Rectal smooth muscle tissue (tissue), 1 donor: ENCODE measurements around the gene GNL3.
"Not testable (repeated sequence)": the region's sequence is repeated elsewhere in the genome, so short reads cannot be mapped to it uniquely, and the experiment has no call there.

Experiments used
- H3K27ac ChIP-seq: one replicate; pipeline ENCODE4 v1.7.0; 2013; ENCODE audit warnings: low read depth, low read length, inconsistent platforms
- H3K27me3 ChIP-seq: one replicate; pipeline ENCODE4 v1.7.0; 2013; ENCODE audit warnings: low read length; ENCODE audit not compliant: control insufficient read depth, insufficient read depth
- H3K36me3 ChIP-seq: one replicate; pipeline ENCODE4 v1.7.0; 2013; ENCODE audit warnings: low read length; ENCODE audit not compliant: control insufficient read depth, insufficient read depth
- H3K4me1 ChIP-seq: one replicate; pipeline ENCODE4 v1.7.0; 2013; ENCODE audit warnings: low read length; ENCODE audit not compliant: control insufficient read depth, insufficient read depth
- H3K4me3 ChIP-seq: one replicate; pipeline ENCODE4 v1.7.0; 2013; ENCODE audit warnings: low read length
- H3K9ac ChIP-seq: one replicate; pipeline ENCODE4 v1.7.0; 2013; ENCODE audit warnings: low read length

The GNL3 gene

GRCh38 chr3:52676201-52676600, 9.6 kb upstream of the GNL3 start:
- H3K27ac ChIP-seq, H3K4me1 ChIP-seq, H3K4me3 ChIP-seq, H3K27me3 ChIP-seq, H3K9ac ChIP-seq: not testable (repeated sequence)
- H3K36me3 ChIP-seq = peaks cover 26% of the 10 kb centered on the region

GRCh38 chr3:52678265-52679198, 7.3 kb upstream of the GNL3 start:
- Histone ChIP-seq H3K4me1 (no peaks in the 10 kb centered on the region), H3K36me3 (peaks cover 21% of the 10 kb centered on the region), H3K27me3 (no peaks in the 10 kb centered on the region), H3K9ac (no peak overlapping the region), H3K4me3 (no peak overlapping the region), H3K27ac (no peak overlapping the region)

GRCh38 chr3:52679199-52679538, 6.7 kb upstream of the GNL3 start:
- H3K9ac ChIP-seq = no peak overlapping the region
- no peak overlapping the region for H3K27ac ChIP-seq

GRCh38 chr3:52679811-52680210, 6.0 kb upstream of the GNL3 start:
- H3K4me3 ChIP-seq = no peak overlapping the region
- H3K27ac ChIP-seq = no peak overlapping the region
- no peak overlapping the region for H3K9ac ChIP-seq
- peaks cover 19% of the 10 kb centered on the region for H3K36me3 ChIP-seq
- no peaks in the 10 kb centered on the region for H3K27me3 ChIP-seq
- peaks cover 7% of the 10 kb centered on the region for H3K4me1 ChIP-seq

More at GRCh38 chr3:52679199-52679538, 6.7 kb upstream of the GNL3 start:
- no peaks in the 10 kb centered on the region for H3K27me3 ChIP-seq
- no peak overlapping the region for H3K4me3 ChIP-seq
- peaks cover 21% of the 10 kb centered on the region for H3K36me3 ChIP-seq
- H3K4me1 ChIP-seq = peaks cover under 1% of the 10 kb centered on the region

- H3K9ac ChIP-seq = no peak overlapping the region
- H3K4me1 ChIP-seq = peaks cover 13% of the 10 kb centered on the region
- H3K4me3 ChIP-seq = no peak overlapping the region
- H3K27ac ChIP-seq = no peak overlapping the region
- no peaks in the 10 kb centered on the region for H3K27me3 ChIP-seq
- peaks cover 16% of the 10 kb centered on the region for H3K36me3 ChIP-seq
These were observed 4.2 kb upstream of the GNL3 start for GRCh38 chr3:52681596-52681995.

- no peak overlapping the region for H3K27ac ChIP-seq
- peaks cover 17% of the 10 kb centered on the region for H3K4me1 ChIP-seq
- H3K4me3 ChIP-seq = no peak overlapping the region
- H3K9ac ChIP-seq = no peak overlapping the region
- H3K36me3 ChIP-seq = peaks cover 16% of the 10 kb centered on the region
- H3K27me3 ChIP-seq = no peaks in the 10 kb centered on the region
These were observed 3.8 kb upstream of the GNL3 start for GRCh38 chr3:52682016-52682415.

- no peak overlapping the region for H3K27ac ChIP-seq
- no peak overlapping the region for H3K4me3 ChIP-seq
- H3K36me3 ChIP-seq = peaks cover 18% of the 10 kb centered on the region
- H3K9ac ChIP-seq = no peak overlapping the region
- no peaks in the 10 kb centered on the region for H3K27me3 ChIP-seq
- H3K4me1 ChIP-seq = peaks cover 17% of the 10 kb centered on the region
These were observed 2.2 kb upstream of the GNL3 start for GRCh38 chr3:52683611-52684010.

GRCh38 chr3:52684184-52684583, 1.6 kb upstream of the GNL3 start:
- peaks cover 19% of the 10 kb centered on the region for H3K36me3 ChIP-seq
- no peak overlapping the region for H3K9ac ChIP-seq
- H3K27me3 ChIP-seq = no peaks in the 10 kb centered on the region
- peaks cover 17% of the 10 kb centered on the region for H3K4me1 ChIP-seq
- H3K27ac ChIP-seq = no peak overlapping the region
- H3K4me3 ChIP-seq = no peak overlapping the region

- peaks cover 28% of the 10 kb centered on the region for H3K36me3 ChIP-seq
- no peaks in the 10 kb centered on the region for H3K27me3 ChIP-seq
- peak overlapping the region; percentile 84 for H3K9ac ChIP-seq
- H3K4me1 ChIP-seq = peaks cover 17% of the 10 kb centered on the region
- H3K4me3 ChIP-seq = peak overlapping the region; percentile 91
- peak overlapping the region; percentile 94 for H3K27ac ChIP-seq
These were observed 535 bp upstream of the GNL3 start for GRCh38 chr3:52685285-52685708.

- Histone ChIP-seq H3K9ac (no peak overlapping the region), H3K36me3 (peaks cover 43% of the 10 kb centered on the region), H3K27me3 (no peaks in the 10 kb centered on the region), H3K4me3 (no peak overlapping the region), H3K4me1 (peaks cover 17% of the 10 kb centered on the region), H3K27ac (no peak overlapping the region)
These were observed 2.4 kb downstream of the GNL3 start for GRCh38 chr3:52688266-52688665.

GRCh38 chr3:52689151-52689550, 3.3 kb downstream of the GNL3 start:
- Histone ChIP-seq H3K4me3 (no peak overlapping the region), H3K36me3 (peaks cover 50% of the 10 kb centered on the region), H3K4me1 (peaks cover 17% of the 10 kb centered on the region), H3K9ac (no peak overlapping the region), H3K27me3 (no peaks in the 10 kb centered on the region), H3K27ac (no peak overlapping the region)

- H3K9ac ChIP-seq = no peak overlapping the region
- peaks cover 11% of the 10 kb centered on the region for H3K4me1 ChIP-seq
- peaks cover 62% of the 10 kb centered on the region for H3K36me3 ChIP-seq
- no peaks in the 10 kb centered on the region for H3K27me3 ChIP-seq
- H3K27ac ChIP-seq = no peak overlapping the region
- no peak overlapping the region for H3K4me3 ChIP-seq
These were observed 4.7 kb downstream of the GNL3 start for GRCh38 chr3:52690560-52690959.

GRCh38 chr3:52693071-52693470, 7.2 kb downstream of the GNL3 start:
- H3K36me3 ChIP-seq = peaks cover 71% of the 10 kb centered on the region
- no peaks in the 10 kb centered on the region for H3K4me1 ChIP-seq
- H3K27ac ChIP-seq = no peak overlapping the region

More at GRCh38 chr3:52693071-52693470, 7.2 kb downstream of the GNL3 start:
- no peak overlapping the region for H3K4me3 ChIP-seq
- H3K27me3 ChIP-seq = no peaks in the 10 kb centered on the region
- H3K9ac ChIP-seq = no peak overlapping the region
